Ovary (tissue), 3 donors: ENCODE data around the gene AOAH.

Experiments used
- EP300 ChIP-seq: sonication (generic); formaldehyde crosslinking; IDR thresholded peaks from one replicate; pipeline ENCODE4 v1.6.1; 2017; ENCODE audit warnings: antibody characterized with exemption
- POLR2A ChIP-seq: fragments of 450-650 bp; IDR thresholded peaks from one replicate; pipeline ENCODE4 v1.6.1; 2017; ENCODE audit warnings: antibody characterized with exemption, mild to moderate bottlenecking, moderate library complexity
- TF ChIP-seq, protein P1 (sequence below), 3 donors: fragments of 450-650 bp in 2 of 3; fragments of 200-600 bp in 1 of 3; IDR thresholded peaks; one replicate each; pipeline versions ENCODE4 v1.5.1 to v1.8.0; 2016 to 2022; ENCODE audit warnings: antibody characterized with exemption in 3 of 3, mild to moderate bottlenecking in 1 of 3
- donor health status: DM: no; HTN: no; CAD: no.

GRCh38 chr7:36642414-36642813 lies 81.9 kb downstream of the AOAH start:
- TF ChIP-seq, protein P1, sequence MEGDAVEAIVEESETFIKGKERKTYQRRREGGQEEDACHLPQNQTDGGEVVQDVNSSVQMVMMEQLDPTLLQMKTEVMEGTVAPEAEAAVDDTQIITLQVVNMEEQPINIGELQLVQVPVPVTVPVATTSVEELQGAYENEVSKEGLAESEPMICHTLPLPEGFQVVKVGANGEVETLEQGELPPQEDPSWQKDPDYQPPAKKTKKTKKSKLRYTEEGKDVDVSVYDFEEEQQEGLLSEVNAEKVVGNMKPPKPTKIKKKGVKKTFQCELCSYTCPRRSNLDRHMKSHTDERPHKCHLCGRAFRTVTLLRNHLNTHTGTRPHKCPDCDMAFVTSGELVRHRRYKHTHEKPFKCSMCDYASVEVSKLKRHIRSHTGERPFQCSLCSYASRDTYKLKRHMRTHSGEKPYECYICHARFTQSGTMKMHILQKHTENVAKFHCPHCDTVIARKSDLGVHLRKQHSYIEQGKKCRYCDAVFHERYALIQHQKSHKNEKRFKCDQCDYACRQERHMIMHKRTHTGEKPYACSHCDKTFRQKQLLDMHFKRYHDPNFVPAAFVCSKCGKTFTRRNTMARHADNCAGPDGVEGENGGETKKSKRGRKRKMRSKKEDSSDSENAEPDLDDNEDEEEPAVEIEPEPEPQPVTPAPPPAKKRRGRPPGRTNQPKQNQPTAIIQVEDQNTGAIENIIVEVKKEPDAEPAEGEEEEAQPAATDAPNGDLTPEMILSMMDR (IDR thresholded peaks at IDR 0.05) = no peak
- TF ChIP-seq POLR2A (no peak), EP300 (no peak)
